ELR (cell line): ENCODE measurements around the gene EDC4.
"Not testable (repeated sequence)": the region's sequence is repeated elsewhere in the genome, so short reads cannot be mapped to it uniquely, and the experiment has no call there.

Source experiments
- DNase-seq: peaks from one replicate; pipeline ENCODE4 v3.0.0-alpha.2; 2015; ENCODE audit warnings: low read depth

The EDC4 gene

GRCh38 chr16:67847064-67847861 is 25.6 kb upstream of the EDC4 start, which contains the start of gene CENPT:
CENPT (minus strand) TSS chr16:67847693; CDS start chr16:67833859, 13,834 bp downstream.
- DNase-seq, result peak; percentile 90

DNA sequence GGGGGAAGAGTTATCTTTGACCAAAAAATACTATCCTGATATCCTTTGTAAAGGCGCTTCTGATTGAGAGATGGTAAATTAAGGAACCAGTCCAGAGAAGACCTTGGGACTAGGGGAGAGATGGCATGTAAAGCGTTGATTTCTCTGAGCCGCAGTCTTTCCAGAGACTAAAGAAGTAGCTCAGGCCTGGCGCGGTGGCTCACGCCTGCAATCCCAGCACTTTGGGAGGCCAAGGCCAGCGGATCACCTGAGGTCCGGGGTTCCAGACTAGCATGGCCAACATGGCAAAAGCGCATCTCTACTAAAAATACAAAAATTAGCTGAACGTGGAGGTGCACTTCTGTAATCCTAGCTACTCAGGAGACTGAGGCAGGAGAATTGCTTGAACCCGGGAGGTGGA is 24.7 kb upstream of the EDC4 start:
- DNase-seq, result no peak

- no peak for DNase-seq
Observed at GRCh38 chr16:67853670-67854069, 19.2 kb upstream of the EDC4 start.

GRCh38 chr16:67855789-67856188 is 17.1 kb upstream of the EDC4 start:
- DNase-seq, result no peak

- DNase-seq, result no peak
Observed at GRCh38 chr16:67856927-67857546, 15.8 kb upstream of the EDC4 start.

DNA sequence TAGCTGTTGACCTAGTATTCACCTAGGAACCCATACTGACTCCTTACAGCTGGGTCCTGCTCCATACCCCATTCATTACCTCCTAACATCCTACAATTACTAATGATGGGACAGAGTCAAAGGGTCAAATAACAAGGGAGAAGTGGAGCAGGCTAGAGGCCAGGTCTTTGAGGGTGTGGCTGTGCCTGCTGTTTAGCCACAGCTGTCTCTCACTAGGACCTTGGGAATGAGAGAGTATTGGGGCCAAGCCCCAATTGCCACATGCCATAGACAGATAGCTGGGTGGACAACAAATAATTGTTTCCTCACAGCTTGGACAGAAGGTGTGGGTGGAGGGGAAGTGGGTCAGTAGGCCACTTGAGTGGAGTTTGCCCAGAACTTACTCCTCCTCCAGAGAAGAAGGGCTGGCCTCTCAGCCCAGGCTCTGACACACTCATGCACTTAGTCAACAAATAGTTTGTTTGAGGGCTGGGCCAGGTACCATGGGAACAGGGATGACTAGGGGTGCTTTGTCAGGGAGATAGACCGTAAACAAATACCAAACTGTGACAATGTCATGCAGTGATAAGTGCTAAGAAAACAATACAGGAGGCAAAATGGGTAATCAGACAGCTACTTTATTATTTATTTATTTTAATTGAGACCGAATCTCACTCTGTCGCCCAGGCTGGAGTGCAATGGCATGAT is 15.2 kb upstream of the EDC4 start:
- peak; percentile 97 for DNase-seq

- DNase-seq, result no peak
Observed at GRCh38 chr16:67858500-67858899, 14.4 kb upstream of the EDC4 start.

DNA sequence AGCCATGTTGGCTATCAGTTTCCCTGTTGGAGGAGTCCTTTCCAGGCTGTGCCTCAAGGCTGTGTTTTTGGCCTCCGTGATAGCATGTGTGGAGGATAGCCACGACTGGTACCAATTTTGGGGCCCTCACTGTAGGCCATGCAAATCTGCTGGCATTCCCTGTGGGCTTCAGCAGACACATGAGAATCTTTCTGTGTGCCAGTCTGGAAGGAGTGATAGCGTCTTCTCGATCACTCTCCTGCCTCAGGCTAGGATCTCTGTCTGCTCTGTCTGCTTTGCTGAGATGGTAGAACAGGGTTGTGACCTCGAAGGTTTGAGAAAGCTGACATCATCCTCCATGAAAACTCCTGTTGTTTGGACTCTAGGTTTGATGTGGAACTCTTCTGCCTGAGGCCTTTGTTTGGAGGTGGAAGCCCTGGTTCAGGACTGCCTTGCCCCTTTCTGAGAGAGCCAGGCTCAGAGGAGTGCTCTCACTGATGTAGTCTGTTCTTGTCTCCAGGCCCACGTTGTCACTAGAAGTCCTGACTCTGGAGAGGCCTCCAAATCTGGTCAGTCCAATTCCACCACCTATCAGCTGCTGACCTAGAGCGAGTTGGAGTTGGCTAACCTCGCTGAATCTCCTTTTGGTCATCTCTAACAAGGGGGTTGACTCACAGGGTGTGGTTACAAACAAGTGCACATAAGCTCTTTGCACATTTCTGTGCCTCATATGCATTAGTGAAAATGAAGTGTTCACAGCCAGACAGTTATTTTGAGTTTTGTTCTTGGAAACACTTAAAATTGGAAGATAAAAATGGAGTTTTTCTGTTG is 12.1 kb upstream of the EDC4 start:
- DNase-seq, result peak; percentile 87

DNA sequence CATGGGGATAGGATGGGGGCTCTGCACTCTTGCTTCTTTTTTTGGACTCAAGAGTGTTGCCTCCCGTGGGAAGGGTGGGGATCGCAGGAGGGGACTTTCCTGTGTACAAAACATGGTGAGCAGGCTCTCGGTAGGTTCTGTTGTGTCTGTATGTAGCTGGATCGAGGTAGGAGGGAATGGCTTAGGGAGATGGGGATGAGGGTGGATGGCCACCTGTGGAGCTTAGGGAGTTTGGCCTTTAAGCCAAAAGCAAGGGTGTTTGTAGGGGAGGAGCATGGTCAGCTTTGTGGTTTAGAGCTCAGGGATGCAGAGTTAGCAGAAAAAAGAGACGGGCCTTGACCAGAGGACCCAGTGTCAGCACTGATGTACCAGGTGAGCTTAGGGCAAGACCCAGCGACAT is 11.0 kb upstream of the EDC4 start:
- DNase-seq, result no peak

DNA sequence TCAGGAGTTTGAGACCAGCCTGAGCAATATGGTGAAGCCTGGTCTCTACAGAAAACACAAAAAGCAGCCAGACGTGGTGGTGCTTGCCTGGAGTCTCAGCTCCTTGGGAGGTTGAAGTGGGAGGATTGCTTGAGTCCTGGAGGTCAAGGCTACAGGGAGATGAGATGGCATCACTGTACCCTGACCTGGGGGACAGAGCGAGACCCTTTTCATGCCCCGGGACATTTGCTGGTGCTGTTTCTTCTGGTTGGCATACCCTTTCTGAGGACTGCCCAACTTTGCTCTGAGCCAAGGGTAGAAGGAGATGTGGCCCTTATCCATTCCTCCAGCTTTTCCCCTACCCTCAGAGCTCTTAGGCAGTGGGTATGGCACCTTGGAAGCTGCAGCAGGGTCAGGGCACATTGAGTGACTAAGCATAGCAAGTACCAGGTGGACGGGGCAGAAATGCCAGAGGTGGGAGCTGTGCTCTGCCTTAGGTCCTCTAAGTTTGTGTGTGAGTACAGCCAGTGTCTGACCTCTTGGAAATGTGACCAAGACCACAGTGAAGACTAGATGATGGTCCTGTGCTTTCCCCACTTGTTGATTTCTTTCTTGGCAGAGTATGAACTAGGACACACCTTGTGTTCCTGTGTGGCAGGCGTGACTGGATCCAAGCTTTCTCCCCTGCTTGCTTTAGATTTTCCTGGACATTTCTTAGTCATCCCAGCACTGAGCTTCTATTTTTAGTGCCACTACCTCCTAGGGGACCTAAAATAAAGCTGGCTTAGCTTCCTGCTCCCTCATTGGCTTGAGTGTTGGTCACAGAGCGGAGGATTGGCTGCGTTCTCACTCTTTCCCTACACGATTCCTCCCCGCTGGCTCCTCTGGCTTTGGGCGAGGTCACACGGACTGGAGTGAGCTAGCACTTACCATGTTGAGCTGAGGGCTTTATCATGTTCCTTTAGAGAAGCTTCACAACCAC is 9.9 kb upstream of the EDC4 start:
- DNase-seq, result no peak

DNA sequence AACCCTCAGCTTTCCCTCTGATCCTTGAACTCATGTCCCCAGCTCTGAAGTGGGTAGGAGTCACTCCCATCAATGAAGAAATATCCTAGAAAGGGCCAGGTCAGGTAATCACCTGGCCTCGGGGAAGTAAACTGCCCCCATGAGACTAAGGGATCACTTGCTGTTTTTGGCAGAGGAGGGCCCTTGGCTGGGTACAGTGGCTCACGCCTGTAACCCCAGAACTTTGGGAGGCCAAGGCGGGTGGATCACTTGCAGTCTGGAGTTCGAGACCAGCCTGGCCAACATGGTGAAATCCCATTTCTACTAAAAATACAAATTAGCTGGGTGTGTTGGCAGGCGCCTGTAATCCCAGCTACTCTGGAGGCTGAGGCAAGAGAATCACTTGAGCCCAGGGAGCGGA is 8.8 kb upstream of the EDC4 start:
- not testable (repeated sequence) for DNase-seq

DNA sequence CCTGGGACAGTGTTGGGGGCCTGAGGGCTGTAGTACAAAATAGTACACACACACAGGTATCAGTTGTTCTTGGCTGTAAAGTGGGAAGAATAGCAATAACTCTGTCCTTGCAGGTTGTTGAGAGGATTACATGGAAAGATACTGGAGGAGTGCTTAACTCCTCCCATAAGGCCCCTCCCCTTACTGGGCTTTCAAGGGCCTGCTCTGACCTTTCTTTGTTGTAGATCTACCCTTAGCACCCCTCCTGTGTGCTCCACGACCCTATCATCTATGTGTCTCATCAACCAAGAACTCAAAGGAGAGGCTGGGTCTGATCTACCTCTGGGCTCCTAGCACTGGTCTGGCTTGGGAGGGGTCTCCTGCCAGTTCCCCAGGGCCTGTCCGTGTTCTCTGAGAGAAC is 8.3 kb upstream of the EDC4 start:
- no peak for DNase-seq

- DNase-seq, result peak; percentile 72
Observed at GRCh38 chr16:67865318-67865717, 7.5 kb upstream of the EDC4 start.

GRCh38 chr16:67868290-67868689 is 4.6 kb upstream of the EDC4 start:
- no peak for DNase-seq

- no peak for DNase-seq
Observed at GRCh38 chr16:67869653-67870052, 3.2 kb upstream of the EDC4 start.

DNA sequence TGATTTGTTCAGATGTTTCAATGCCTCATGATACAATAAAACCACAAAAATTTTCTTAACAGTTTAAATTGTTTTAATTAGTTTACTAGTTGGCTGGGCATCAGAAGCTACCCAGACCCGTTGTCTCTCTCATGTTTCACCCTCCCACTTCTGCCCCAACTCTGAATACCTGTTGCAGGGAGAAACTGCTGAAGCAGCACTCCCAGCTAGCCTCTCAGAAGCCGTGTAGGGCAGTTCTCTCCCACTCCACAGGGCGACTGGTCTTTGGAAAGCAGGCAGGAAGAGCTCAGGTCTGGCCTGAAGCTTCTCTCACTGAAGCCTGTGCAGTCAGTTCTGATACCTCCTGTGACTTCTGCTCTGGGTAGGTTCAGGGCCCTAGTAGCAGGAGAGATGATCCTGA is 1.6 kb upstream of the EDC4 start:
- DNase-seq, result no peak

- no peak for DNase-seq
Observed at GRCh38 chr16:67872131-67872630, 671 bp upstream of the EDC4 start.

GRCh38 chr16:67873435-67874370 is 851 bp downstream of the EDC4 start:
- DNase-seq, result peak; percentile 40

DNA sequence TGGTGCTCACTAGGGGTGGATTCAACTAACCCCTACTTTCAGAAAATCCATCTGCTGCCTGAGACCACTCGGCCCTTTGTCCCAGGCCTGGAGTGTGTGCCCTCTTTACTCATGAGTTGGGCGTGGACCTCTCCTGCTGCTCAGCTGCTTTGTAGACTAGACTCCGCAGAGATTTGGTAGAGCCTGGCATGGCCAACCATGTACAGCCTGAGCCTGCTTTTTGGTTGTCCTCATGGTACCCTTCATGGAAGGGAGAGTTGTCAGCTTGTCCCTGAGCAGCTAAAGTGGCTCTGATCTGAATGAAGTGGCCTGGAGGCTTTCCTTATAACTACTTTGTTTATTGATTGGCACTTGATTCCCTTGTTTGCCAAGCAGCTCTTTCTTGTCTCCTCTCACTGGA is 1.5 kb downstream of the EDC4 start:
- DNase-seq, result no peak

DNA sequence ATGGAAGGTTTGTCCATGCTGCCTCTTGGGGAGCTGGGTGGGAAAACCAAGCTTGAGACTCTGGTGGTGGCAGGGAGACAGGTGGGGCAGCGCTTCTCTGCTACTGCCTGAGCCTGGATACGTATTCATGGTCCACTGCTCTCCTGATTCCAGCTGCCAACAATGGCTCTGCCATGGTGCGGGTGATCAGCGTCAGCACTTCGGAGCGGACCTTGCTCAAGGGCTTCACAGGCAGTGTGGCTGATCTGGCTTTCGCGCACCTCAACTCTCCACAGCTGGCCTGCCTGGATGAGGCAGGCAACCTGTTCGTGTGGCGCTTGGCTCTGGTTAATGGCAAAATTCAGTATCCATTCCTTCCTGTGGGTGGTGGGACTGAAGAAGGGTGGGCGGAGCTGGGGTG is 4.2 kb downstream of the EDC4 start:
- DNase-seq, result no peak
